BJ (cell line): ENCODE results near the gene ARRDC2. TPM values are rescaled to one million over a fixed set of nuclear protein-coding genes. Genes with fewer than 3 reads are reported as not detected.
A peak's percentile ranks its signal among the peaks of the same experiment; 100 is the strongest.

Experiments
- CTCF ChIA-PET: fragments of 350-600 bp; formaldehyde crosslinking; extraction: SDS; loops from one replicate; lab custom pipeline; 2021; ENCODE audit warnings: antibody characterized with exemption, inconsistent platforms; lab: Yijun Ruan, JAX
- POLR2A ChIA-PET: fragments of 300-600 bp; sonication (Branson Sonifier 250); formaldehyde crosslinking; extraction: SDS; loops from one replicate; lab custom pipeline; 2021; ENCODE audit warnings: antibody characterized with exemption; lab: Charles Lee
- DNase-seq: peaks from one replicate; pipeline ENCODE4 v3.0.0-alpha.2; 2011; ENCODE audit warnings: low read depth
- H3K27me3 ChIP-seq: 2 replicates; pipeline ENCODE4 v1.6.0; 2011; ENCODE audit warnings: low read length; ENCODE audit not compliant: control insufficient read depth, insufficient read depth
- H3K36me3 ChIP-seq: 2 replicates; pipeline ENCODE4 v1.5.1; 2011; ENCODE audit warnings: low read length; ENCODE audit not compliant: control insufficient read depth, insufficient read depth
- H3K4me3 ChIP-seq: 2 replicates; pipeline ENCODE4 v1.5.1; 2011; ENCODE audit warnings: low read depth, mild to moderate bottlenecking, control low read depth, low read length
- CTCF ChIP-seq: IDR thresholded peaks from 2 replicates; pipeline ENCODE4 v1.5.1; 2011; ENCODE audit warnings: low read depth, mild to moderate bottlenecking, control low read depth, inconsistent platforms, low read length, moderate library complexity; ENCODE audit not compliant: insufficient read depth
- polyA plus RNA-seq: library from polyadenylated mRNA; depleted of rRNA; stranded (reverse); fragments of >200 nt; gene quantifications from 2 replicates; pipeline ENCODE4 v1.2.3, GENCODE V29; 2011

ARRDC2 gene
- polyA plus RNA-seq, 1 experiment = 6.0 TPM

GRCh38 chr19:18057557-18057956, 49.6 kb downstream of the ARRDC2 start:
- no peak for TF ChIP-seq CTCF
- DNase-seq = no peak
- H3K4me3 ChIP-seq = no peak overlapping the region
- POLR2A ChIA-PET = no interaction called here
- H3K36me3 ChIP-seq = no peaks in the 10 kb centered on the region
- CTCF ChIA-PET = interaction anchor here (0.8 to 8.4 kb wide), 16 partner anchors 11 to 125 kb away, joined by 3 to 120 read pairs (median 4); partner anchors contain the start of genes ARRDC2, CCDC124 and MAST3
- H3K27me3 ChIP-seq = no peaks in the 10 kb centered on the region; the same call in 1 of the 2 replicates

GRCh38 chr19:18058208-18059009, 50.4 kb downstream of the ARRDC2 start:
- no peak for DNase-seq
- H3K4me3 ChIP-seq = no peak overlapping the region
- CTCF ChIA-PET = interaction anchor here (0.6 to 8.4 kb wide), 26 partner anchors 10 to 126 kb away, joined by 3 to 120 read pairs (median 4); partner anchors contain the start of genes ARRDC2, CCDC124 and MAST3

GRCh38 chr19:18059297-18059696, 51.3 kb downstream of the ARRDC2 start:
- POLR2A ChIA-PET = no interaction called here
- no peak for DNase-seq
- TF ChIP-seq CTCF = no peak
- Histone ChIP-seq H3K36me3 (no peaks in the 10 kb centered on the region), H3K27me3 (no peaks in the 10 kb centered on the region; the same call in 1 of the 2 replicates), H3K4me3 (no peak overlapping the region)
- CTCF ChIA-PET = interaction anchor here (0.6 to 8.4 kb wide), 19 partner anchors 9 to 193 kb away, joined by 3 to 120 read pairs (median 4); partner anchors contain the start of genes ARRDC2, CCDC124 and MAST3

More at GRCh38 chr19:18058208-18059009, 50.4 kb downstream of the ARRDC2 start:
- POLR2A ChIA-PET = no interaction called here
- peak; percentile 90 for TF ChIP-seq CTCF
- no peaks in the 10 kb centered on the region for H3K36me3 ChIP-seq
- no peaks in the 10 kb centered on the region; the same call in 1 of the 2 replicates for H3K27me3 ChIP-seq

GRCh38 chr19:18059902-18060301, 51.9 kb downstream of the ARRDC2 start:
- ChIA-PET POLR2A (no interaction called here), CTCF (interaction anchor here (0.7 to 8.4 kb wide), 10 partner anchors 11 to 200 kb away, joined by 3 to 120 read pairs (median 4); partner anchors contain the start of genes ARRDC2, CCDC124 and RPL18A)
- no peaks in the 10 kb centered on the region; the same call in 1 of the 2 replicates for H3K27me3 ChIP-seq
- H3K36me3 ChIP-seq = no peaks in the 10 kb centered on the region
- no peak for DNase-seq
- H3K4me3 ChIP-seq = no peak overlapping the region
- no peak for TF ChIP-seq CTCF

- CTCF ChIA-PET = interaction anchor here (0.7 to 8.4 kb wide), 6 partner anchors 40 to 201 kb away, joined by 3 to 120 read pairs (median 4); partner anchors contain the start of genes ARRDC2, CCDC124 and RPL18A
- POLR2A ChIA-PET = no interaction called here
- DNase-seq = no peak
These were observed 52.5 kb downstream of the ARRDC2 start for GRCh38 chr19:18060472-18060871.

More at GRCh38 chr19:18060472-18060871, 52.5 kb downstream of the ARRDC2 start:
- H3K27me3 ChIP-seq = no peaks in the 10 kb centered on the region; the same call in 1 of the 2 replicates
- no peak for TF ChIP-seq CTCF
- no peaks in the 10 kb centered on the region for H3K36me3 ChIP-seq
- no peak overlapping the region for H3K4me3 ChIP-seq
